ENCODE results near the gene ZNF280D. TPM values are rescaled to one million over a fixed set of nuclear protein-coding genes. Genes with fewer than 3 reads are reported as not detected.

The ZNF280D gene
- total and polyA plus RNA-seq, 2 of the 4 experiments (the other 2 are of a cell fraction): 8.3 to 21.0 TPM

- ChIA-PET CTCF (no interaction called here), POLR2A (ENCODE audit: unreplicated experiment) (no interaction called here)
- Histone ChIP-seq H3K23ac (ENCODE audit: low read depth, low read length) (no peak overlapping the region), H3K9ac (ENCODE audit: low read depth, low read length) (no peak overlapping the region), H3K4ac (ENCODE audit: low read depth, low read length) (no peak overlapping the region), H2AK5ac (ENCODE audit: low read depth, low read length) (no peak overlapping the region), H3K9me3 (ENCODE audit: control insufficient read depth, insufficient read depth, low read length) (no peaks in the 10 kb centered on the region), H4K5ac (ENCODE audit: low read depth, low read length) (no peak overlapping the region), H3K4me1 (ENCODE audit: control insufficient read depth, insufficient read depth, low read length) (no peaks in the 10 kb centered on the region), H4K20me1 (ENCODE audit: insufficient read depth, low read length) (no peaks in the 10 kb centered on the region), H3K27ac (ENCODE audit: insufficient read depth, low read length) (no peak overlapping the region), H3K56ac (ENCODE audit: extremely low read depth, insufficient read depth, low read length) (no peak overlapping the region), H3K9me1 (ENCODE audit: insufficient read depth, low read length) (no peaks in the 10 kb centered on the region), H2AFZ (replicated peaks; ENCODE audit: low read length, poor library complexity) (no peak overlapping the region), H2BK5ac (ENCODE audit: low read depth, low read length, poor library complexity, severe bottlenecking) (no peak overlapping the region), H3K18ac (ENCODE audit: low read depth, low read length) (no peak overlapping the region), H3K4me2 (ENCODE audit: low read depth, low read length) (no peak overlapping the region), H4K91ac (ENCODE audit: insufficient read depth, low read depth, low read length) (no peak overlapping the region), H4K8ac (ENCODE audit: low read depth in 2 of 2, low read length in 2 of 2) (no peak overlapping the region), H3K14ac (replicated peaks; ENCODE audit: low read depth, low read length) (no peak overlapping the region), H3K4me3 (ENCODE audit: insufficient read depth, low read depth, low read length) (no peak overlapping the region), H2BK120ac (ENCODE audit: low read depth, low read length) (no peak overlapping the region), H3K36me3 (ENCODE audit: control insufficient read depth, insufficient read depth, low read length) (peaks cover 3% of the 10 kb centered on the region; the same call in 1 of the 2 replicates), H3K27me3 (ENCODE audit: control insufficient read depth, insufficient read depth, low read length) (no peaks in the 10 kb centered on the region), H2BK15ac (ENCODE audit: low read depth, low read length) (no peak overlapping the region), H3K79me1 (ENCODE audit: low read depth in 1 of 2, low read length in 2 of 2) (peaks cover 0 to 6% of the 10 kb centered on the region in 2 experiments; a peak in 2 of 4 replicates), H2BK20ac (ENCODE audit: low read depth, low read length) (no peak overlapping the region), H2AK9ac (replicated peaks; ENCODE audit: low read depth, low read length, poor library complexity) (no peak overlapping the region)
- dilution Hi-C loops (cut with HindIII; ENCODE audit: low sequenced_read_pairs, unreplicated experiment): no loop called here
- DNase-seq (no peak), ATAC-seq (ENCODE audit: low read depth) (no peak)
- no TSS peak for BruUV-seq (replicated peaks)
- WGBS, 2 experiments (ENCODE audit: extremely low coverage in 2 of 2, insufficient read length in 1 of 2): no CpG with 5 or more reads among the region's 1 CpG
- in situ Hi-C loops (cut with MboI; ENCODE audit: low sequenced_read_pairs): no loop called here
- TF ChIP-seq CEBPB (IDR thresholded peaks at IDR 0.05; ENCODE audit: low read depth, low read length) (no peak), CTCF (conservative IDR thresholded peaks at IDR 0.05; ENCODE audit: low read depth, low read length) (no peak)
- intact Hi-C loops (cut with micrococcal nuclease): no loop called here
Observed at GRCh38 chr15:56675930-56676329, 57.4 kb downstream of the ZNF280D start.
